ENCODE measurements around the gene TOX2.

TOX2 gene

DNA sequence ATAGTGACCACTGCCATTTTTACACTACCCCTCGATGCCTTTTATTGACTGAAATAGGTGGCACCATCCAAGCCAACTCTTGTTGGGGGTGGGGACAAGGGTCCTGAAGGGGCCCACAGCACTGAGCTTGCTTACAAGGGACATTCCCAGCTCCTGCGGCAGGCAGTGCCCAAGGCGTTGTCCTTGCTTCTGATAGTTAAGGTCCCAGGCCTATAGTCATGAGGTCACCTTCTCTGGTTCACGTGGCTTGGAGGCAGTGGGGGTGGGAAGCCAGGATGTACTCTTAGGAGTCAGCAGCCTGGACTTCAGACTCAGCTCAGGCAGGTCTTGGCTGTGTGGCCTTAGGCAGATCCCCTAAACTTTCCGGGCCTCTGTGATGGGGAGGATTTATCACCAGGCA lies 48.6 kb downstream of the TOX2 start:
- Mint-ChIP-seq H3K27me3 (no peaks in the 10 kb centered on the region), H3K36me3 (peaks cover 2% of the 10 kb centered on the region), H3K27ac (no peak overlapping the region), H3K9me3 (peaks cover 2% of the 10 kb centered on the region), H3K4me1 (peaks cover 10% of the 10 kb centered on the region), H3K4me3 (no peak overlapping the region)
- ATAC-seq (ENCODE audit: low read depth) (no peak), DNase-seq (ENCODE audit: low spot score in 2 of 2) (no peak)

DNA sequence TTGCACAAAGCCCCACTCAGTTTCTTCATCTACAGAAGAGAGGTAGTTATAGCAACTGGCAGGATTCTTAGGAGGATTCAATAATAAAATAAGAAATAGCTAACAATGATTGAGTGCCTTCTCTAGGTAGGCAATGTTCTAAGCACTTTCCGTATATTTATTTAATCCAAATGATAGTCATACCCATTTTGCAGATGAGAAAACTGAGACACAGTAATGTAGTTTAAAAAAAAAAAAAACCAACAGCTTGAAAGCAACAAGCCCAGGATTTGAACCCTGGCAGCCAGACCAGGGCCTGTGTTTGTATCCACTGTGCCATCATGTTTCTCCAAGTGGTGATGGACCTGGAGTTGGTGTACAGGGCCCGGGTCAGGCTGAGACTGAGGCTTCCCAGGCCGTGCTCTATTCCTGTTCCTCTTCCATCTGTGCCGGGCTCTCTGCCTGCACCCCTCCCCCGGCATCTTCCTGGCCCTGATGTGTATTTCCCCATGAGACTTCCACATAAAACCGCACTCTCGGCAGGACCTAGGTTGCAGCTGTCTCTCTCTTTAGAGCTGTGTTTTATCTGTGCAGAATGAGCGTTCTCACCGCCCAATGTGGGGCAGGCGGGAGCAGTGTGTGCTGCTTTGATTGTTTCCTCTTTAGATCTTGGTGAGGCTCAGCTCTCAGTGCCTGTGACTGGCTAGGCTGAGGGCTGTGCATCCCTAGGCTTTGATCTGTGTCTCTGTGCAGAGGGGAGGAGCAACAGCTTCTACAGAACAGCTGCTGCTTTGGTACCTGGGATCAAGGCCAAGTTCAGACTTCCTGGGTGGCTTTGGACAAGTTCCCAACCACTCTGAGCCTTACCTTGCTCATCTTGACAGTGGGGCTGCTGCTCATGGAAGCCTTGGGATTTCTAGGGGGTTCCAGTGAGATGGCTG lies 49.5 kb downstream of the TOX2 start:
- no peak for ATAC-seq (ENCODE audit: low read depth)
- H3K36me3 Mint-ChIP-seq: no peaks in the 10 kb centered on the region
- H3K9me3 Mint-ChIP-seq: no peaks in the 10 kb centered on the region
- no peaks in the 10 kb centered on the region for H3K27me3 Mint-ChIP-seq
- no peak overlapping the region for H3K27ac Mint-ChIP-seq
- no peak overlapping the region for H3K4me3 Mint-ChIP-seq
- no peak for DNase-seq (ENCODE audit: low spot score in 2 of 2)
- peaks cover 9% of the 10 kb centered on the region for H3K4me1 Mint-ChIP-seq

DNA sequence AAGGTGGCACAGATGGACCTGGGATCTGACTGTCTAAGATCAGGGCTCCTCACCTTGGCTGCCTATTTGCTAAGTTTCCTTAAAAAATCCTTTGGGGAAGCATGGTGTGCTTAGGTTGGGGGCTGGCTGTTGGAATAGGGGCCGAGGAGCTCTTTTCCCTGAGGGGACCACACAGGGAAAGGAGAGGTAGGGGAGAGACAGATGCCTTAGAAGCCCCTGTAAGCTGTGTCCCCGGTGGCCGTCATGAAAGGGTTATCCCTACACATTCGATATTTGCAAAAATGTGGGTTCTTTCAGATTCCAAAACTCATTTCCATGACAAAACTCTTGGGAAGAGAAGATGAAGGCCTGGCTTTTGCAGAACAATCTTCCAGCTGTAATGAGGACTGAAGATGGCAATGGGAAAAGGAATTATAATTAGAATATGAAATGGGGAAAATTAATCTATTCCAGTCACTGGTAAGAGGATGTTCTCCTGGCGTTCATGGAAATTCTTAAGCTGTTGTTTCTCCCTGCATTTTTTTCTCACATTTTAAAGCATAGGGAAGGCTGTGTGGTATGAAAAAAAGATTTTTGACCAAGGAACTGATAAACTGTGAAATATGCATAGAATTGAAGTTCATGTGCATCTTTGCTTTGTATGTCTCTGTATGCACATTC lies 53.8 kb downstream of the TOX2 start:
- Mint-ChIP-seq H3K36me3 (no peaks in the 10 kb centered on the region), H3K27me3 (no peaks in the 10 kb centered on the region), H3K9me3 (no peaks in the 10 kb centered on the region), H3K27ac (no peak overlapping the region), H3K4me1 (peaks cover 3% of the 10 kb centered on the region), H3K4me3 (no peak overlapping the region)
- ATAC-seq (ENCODE audit: low read depth) (no peak), DNase-seq (ENCODE audit: low spot score in 2 of 2) (no peak)

GRCh38 chr20:43969028-43969447 lies 54.4 kb downstream of the TOX2 start:
- Mint-ChIP-seq H3K36me3 (no peaks in the 10 kb centered on the region), H3K4me3 (no peak overlapping the region), H3K27ac (no peak overlapping the region), H3K4me1 (peaks cover 3% of the 10 kb centered on the region), H3K27me3 (peaks cover 2% of the 10 kb centered on the region), H3K9me3 (no peaks in the 10 kb centered on the region)
- no peak for DNase-seq (ENCODE audit: low spot score in 2 of 2)
- no peak for ATAC-seq (ENCODE audit: low read depth)

DNA sequence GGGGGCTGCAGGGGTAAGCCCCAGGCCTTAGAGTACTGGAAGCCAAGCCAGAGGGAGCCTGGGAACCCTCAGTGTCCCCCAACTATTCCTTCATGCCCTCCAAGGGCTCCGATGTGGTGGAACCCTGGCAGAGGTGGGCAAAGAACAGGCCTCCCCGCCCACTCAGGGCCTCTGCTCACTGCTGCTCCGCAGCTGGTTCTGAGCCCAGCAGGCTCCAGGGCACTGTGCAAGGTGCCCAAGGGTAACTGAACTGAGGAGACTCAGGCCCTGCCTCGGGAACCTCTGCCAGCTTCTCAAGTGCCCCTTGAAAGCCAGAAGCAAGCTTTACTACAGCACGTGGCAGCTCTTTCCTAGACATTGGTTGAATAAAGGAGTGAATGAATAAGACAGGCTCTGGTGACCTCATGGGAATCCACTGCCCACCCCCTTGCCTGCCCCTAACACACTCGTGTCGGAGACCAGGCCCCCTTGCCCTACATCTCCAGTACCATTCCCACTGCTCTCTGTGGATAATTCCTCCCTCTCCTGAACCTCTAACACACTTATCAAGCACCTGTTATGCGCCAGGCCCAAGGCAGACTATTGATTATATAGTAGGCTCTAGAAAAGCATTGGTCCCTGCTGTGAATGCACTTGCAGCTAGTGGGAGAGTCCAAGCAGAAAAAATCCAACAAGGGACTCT lies 55.0 kb downstream of the TOX2 start:
- no peak for ATAC-seq (ENCODE audit: low read depth)
- Mint-ChIP-seq H3K36me3 (no peaks in the 10 kb centered on the region), H3K9me3 (no peaks in the 10 kb centered on the region), H3K4me3 (no peak overlapping the region), H3K27me3 (peaks cover 2% of the 10 kb centered on the region), H3K4me1 (no peaks in the 10 kb centered on the region), H3K27ac (no peak overlapping the region)
- no peak for DNase-seq (ENCODE audit: low spot score in 2 of 2)

DNA sequence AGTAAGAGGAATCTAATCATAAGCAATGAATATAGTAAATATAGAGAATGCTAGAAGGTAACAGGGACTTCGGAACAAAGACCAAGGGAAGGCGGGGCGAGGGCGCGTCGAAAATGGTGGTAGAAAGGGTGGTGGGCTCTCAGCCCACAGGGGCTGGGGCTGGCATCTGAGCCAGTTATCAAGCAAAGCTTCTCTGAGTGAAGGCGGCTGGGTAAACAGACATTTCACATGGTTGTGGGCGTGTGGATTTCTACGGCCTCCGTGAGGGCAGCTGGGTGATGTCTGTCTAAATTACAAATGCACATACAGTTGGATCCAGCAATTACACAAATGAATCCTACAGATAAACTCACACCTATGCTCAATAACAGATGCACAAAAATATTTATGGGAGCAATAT lies 56.6 kb downstream of the TOX2 start:
- no peak overlapping the region for H3K27ac Mint-ChIP-seq
- H3K4me1 Mint-ChIP-seq: no peaks in the 10 kb centered on the region
- ATAC-seq (ENCODE audit: low read depth): no peak
- no peak overlapping the region for H3K4me3 Mint-ChIP-seq
- no peaks in the 10 kb centered on the region for H3K9me3 Mint-ChIP-seq
- H3K27me3 Mint-ChIP-seq: peaks cover 2% of the 10 kb centered on the region
- no peaks in the 10 kb centered on the region for H3K36me3 Mint-ChIP-seq
- DNase-seq (ENCODE audit: low spot score in 2 of 2): no peak

- ATAC-seq (ENCODE audit: low read depth) (no peak), DNase-seq (ENCODE audit: low spot score in 2 of 2) (no peak)
- H3K9me3 Mint-ChIP-seq: no peaks in the 10 kb centered on the region
- H3K4me3 Mint-ChIP-seq: no peak overlapping the region
- no peak overlapping the region for H3K27ac Mint-ChIP-seq
- peaks cover 2% of the 10 kb centered on the region for H3K27me3 Mint-ChIP-seq
- H3K36me3 Mint-ChIP-seq: no peaks in the 10 kb centered on the region
- no peaks in the 10 kb centered on the region for H3K4me1 Mint-ChIP-seq
Observed at GRCh38 chr20:43972051-43972450, 57.4 kb downstream of the TOX2 start.

GRCh38 chr20:43972692-43973091 lies 58.0 kb downstream of the TOX2 start:
- ATAC-seq (ENCODE audit: low read depth) (no peak), DNase-seq (ENCODE audit: low spot score in 2 of 2) (no peak)
- Mint-ChIP-seq H3K4me3 (no peak overlapping the region), H3K27me3 (peaks cover 2% of the 10 kb centered on the region), H3K9me3 (no peaks in the 10 kb centered on the region), H3K27ac (no peak overlapping the region), H3K36me3 (no peaks in the 10 kb centered on the region), H3K4me1 (no peaks in the 10 kb centered on the region)

GRCh38 chr20:43973231-43973630 lies 58.6 kb downstream of the TOX2 start:
- Mint-ChIP-seq H3K4me3 (no peak overlapping the region), H3K27me3 (peaks cover 2% of the 10 kb centered on the region), H3K4me1 (no peaks in the 10 kb centered on the region), H3K36me3 (no peaks in the 10 kb centered on the region), H3K9me3 (no peaks in the 10 kb centered on the region), H3K27ac (no peak overlapping the region)
- DNase-seq (ENCODE audit: low spot score in 2 of 2) (no peak), ATAC-seq (ENCODE audit: low read depth) (no peak)

GRCh38 chr20:43973671-43974450 lies 59.2 kb downstream of the TOX2 start:
- H3K9me3 Mint-ChIP-seq: no peaks in the 10 kb centered on the region
- peaks cover 4% of the 10 kb centered on the region for H3K27me3 Mint-ChIP-seq
- no peak overlapping the region for H3K4me3 Mint-ChIP-seq
- H3K27ac Mint-ChIP-seq: no peak overlapping the region
- H3K4me1 Mint-ChIP-seq: no peaks in the 10 kb centered on the region
- H3K36me3 Mint-ChIP-seq: no peaks in the 10 kb centered on the region
- DNase-seq (ENCODE audit: low spot score in 2 of 2): no peak
- ATAC-seq (ENCODE audit: low read depth): no peak

DNA sequence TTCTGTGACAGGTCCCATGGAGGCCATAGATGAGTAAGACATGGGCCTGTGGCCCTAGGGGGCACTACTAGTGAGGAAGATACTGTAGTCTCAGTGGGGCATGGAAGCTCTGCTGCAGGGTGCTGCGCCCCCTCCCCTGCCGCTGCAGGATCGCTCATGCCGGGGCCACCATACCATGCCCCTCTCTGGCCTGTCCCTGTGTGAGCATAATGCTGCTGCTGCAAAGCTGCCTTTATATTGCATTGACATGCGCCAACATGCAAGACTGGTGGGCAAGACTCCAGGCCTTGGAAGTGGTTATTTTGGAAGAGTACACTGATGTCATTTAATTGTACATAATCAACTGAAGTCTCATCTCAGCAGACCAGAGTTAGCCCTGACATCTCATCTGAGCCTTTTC lies 60.0 kb downstream of the TOX2 start:
- Mint-ChIP-seq H3K27me3 (peaks cover 6% of the 10 kb centered on the region), H3K36me3 (no peaks in the 10 kb centered on the region), H3K9me3 (no peaks in the 10 kb centered on the region), H3K4me3 (no peak overlapping the region), H3K27ac (no peak overlapping the region), H3K4me1 (no peaks in the 10 kb centered on the region)
- DNase-seq (ENCODE audit: low spot score in 2 of 2) (no peak), ATAC-seq (ENCODE audit: low read depth) (no peak)

DNA sequence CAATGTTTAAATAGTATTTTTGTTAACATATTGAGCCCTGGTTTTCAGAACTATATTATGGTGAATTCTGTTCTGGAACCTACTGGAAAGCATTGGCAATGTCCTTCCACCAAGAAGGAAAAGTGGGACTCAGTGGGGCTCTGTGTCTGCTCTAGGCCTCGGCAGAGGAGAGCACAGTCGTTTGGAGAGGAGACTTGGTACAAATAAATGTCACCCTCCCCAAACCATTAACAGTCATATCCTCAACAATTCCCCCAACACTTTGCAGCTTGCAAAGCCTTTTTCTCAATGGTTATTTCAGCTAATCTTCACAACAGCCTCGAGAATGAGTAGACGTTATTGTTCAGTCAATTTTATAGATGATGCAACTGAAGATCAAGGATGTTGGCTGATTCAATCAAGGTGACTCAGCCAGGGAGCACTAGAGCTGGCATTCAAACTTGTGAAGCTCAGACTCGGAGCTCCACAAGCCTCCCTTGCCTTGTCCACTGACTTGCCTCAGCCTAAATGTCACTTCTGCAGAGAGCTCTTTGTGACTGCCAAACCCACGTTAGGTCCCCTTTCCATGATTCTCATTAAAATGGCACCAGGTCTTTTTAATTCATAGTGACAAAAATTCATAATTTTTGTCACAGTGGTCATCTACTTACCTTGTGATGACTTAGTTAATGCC lies 60.6 kb downstream of the TOX2 start:
- Mint-ChIP-seq H3K9me3 (no peaks in the 10 kb centered on the region), H3K4me1 (no peaks in the 10 kb centered on the region), H3K4me3 (no peak overlapping the region), H3K27me3 (peaks cover 6% of the 10 kb centered on the region), H3K27ac (no peak overlapping the region), H3K36me3 (no peaks in the 10 kb centered on the region)
- ATAC-seq (ENCODE audit: low read depth): no peak
- DNase-seq (ENCODE audit: low spot score in 2 of 2): no peak

DNA sequence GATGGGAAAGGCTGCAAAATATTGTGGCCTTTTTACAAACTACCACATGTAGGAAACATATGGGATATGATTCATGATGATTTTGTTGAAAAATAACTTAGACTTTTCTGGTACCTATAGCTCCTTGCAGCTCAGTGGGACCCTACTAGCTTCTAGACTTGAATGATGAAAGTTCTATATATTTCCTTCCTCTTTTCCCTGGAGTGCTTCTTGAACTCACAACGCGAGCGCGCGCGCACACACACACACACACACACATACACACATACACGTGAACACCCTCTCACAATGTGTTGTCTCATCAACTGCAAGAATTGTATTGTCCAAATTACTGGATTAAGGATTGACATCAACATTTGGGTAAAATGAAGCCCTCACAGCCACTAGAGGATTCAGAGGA lies 61.9 kb downstream of the TOX2 start:
- no peak for DNase-seq (ENCODE audit: low spot score in 2 of 2)
- Mint-ChIP-seq H3K36me3 (no peaks in the 10 kb centered on the region), H3K4me1 (no peaks in the 10 kb centered on the region), H3K9me3 (no peaks in the 10 kb centered on the region), H3K27ac (no peak overlapping the region), H3K27me3 (peaks cover 6% of the 10 kb centered on the region), H3K4me3 (no peak overlapping the region)
- ATAC-seq (ENCODE audit: low read depth): no peak
